ENCODE results near the gene ISCA2.

Gene ISCA2

GRCh38 chr14:74541225-74541624 is 47.7 kb downstream of the ISCA2 start:
- Histone ChIP-seq H3K4me3 (ENCODE audit: insufficient read depth, low read length, poor library complexity, severe bottlenecking) (no peak overlapping the region), H3K27ac (ENCODE audit: low read depth, low read length) (no peak overlapping the region), H3K9me2 (replicated peaks; ENCODE audit: insufficient read depth, low read length) (no peaks in the 10 kb centered on the region), H3K9me3 (ENCODE audit: insufficient read depth, low read length) (no peaks in the 10 kb centered on the region), H4K20me1 (ENCODE audit: low read depth, low read length) (no peaks in the 10 kb centered on the region), H3K27me3 (ENCODE audit: low read length) (no peaks in the 10 kb centered on the region), H3K79me2 (ENCODE audit: insufficient read depth, low read length) (no peaks in the 10 kb centered on the region), H3F3A (ENCODE audit: insufficient read depth) (no peaks in the 10 kb centered on the region), H3K36me3 (ENCODE audit: low read length) (no peaks in the 10 kb centered on the region), H3K9ac (ENCODE audit: low read length) (no peak overlapping the region), H2AFZ (ENCODE audit: low read depth, low read length, severe bottlenecking) (no peak overlapping the region), H3K4me2 (ENCODE audit: low read depth, low read length, poor library complexity, severe bottlenecking) (no peak overlapping the region)
- TF ChIP-seq CTCF (IDR thresholded peaks at IDR 0.05; ENCODE audit: insufficient read depth, low read length, poor library complexity, severe bottlenecking) (no peak), EZH2phosphoT487 (conservative IDR thresholded peaks at IDR 0.05; ENCODE audit: low read length) (no peak)

GRCh38 chr14:74542056-74542685 is 48.6 kb downstream of the ISCA2 start:
- Histone ChIP-seq H3K27me3 (ENCODE audit: low read length) (no peaks in the 10 kb centered on the region), H3F3A (ENCODE audit: insufficient read depth) (no peaks in the 10 kb centered on the region), H3K9me3 (ENCODE audit: insufficient read depth, low read length) (no peaks in the 10 kb centered on the region), H3K4me2 (ENCODE audit: low read depth, low read length, poor library complexity, severe bottlenecking) (no peak overlapping the region), H3K27ac (ENCODE audit: low read depth, low read length) (no peak overlapping the region), H3K79me2 (ENCODE audit: insufficient read depth, low read length) (no peaks in the 10 kb centered on the region), H2AFZ (ENCODE audit: low read depth, low read length, severe bottlenecking) (no peak overlapping the region), H3K9ac (ENCODE audit: low read length) (no peak overlapping the region), H3K36me3 (ENCODE audit: low read length) (no peaks in the 10 kb centered on the region), H3K9me2 (replicated peaks; ENCODE audit: insufficient read depth, low read length) (no peaks in the 10 kb centered on the region), H3K4me3 (ENCODE audit: insufficient read depth, low read length, poor library complexity, severe bottlenecking) (no peak overlapping the region), H4K20me1 (ENCODE audit: low read depth, low read length) (no peaks in the 10 kb centered on the region)
- TF ChIP-seq EZH2phosphoT487 (conservative IDR thresholded peaks at IDR 0.05; ENCODE audit: low read length) (no peak), CTCF (IDR thresholded peaks at IDR 0.05; ENCODE audit: insufficient read depth, low read length, poor library complexity, severe bottlenecking) (no peak)

GRCh38 chr14:74543771-74544438 is 50.3 kb downstream of the ISCA2 start:
- Histone ChIP-seq H3K9ac (ENCODE audit: low read length) (no peak overlapping the region), H3K9me2 (replicated peaks; ENCODE audit: insufficient read depth, low read length) (no peaks in the 10 kb centered on the region), H3K36me3 (ENCODE audit: low read length) (no peaks in the 10 kb centered on the region), H3K27ac (ENCODE audit: low read depth, low read length) (no peak overlapping the region), H3K27me3 (ENCODE audit: low read length) (no peaks in the 10 kb centered on the region), H3K79me2 (ENCODE audit: insufficient read depth, low read length) (no peaks in the 10 kb centered on the region), H4K20me1 (ENCODE audit: low read depth, low read length) (no peaks in the 10 kb centered on the region), H3K4me2 (ENCODE audit: low read depth, low read length, poor library complexity, severe bottlenecking) (no peak overlapping the region), H3F3A (ENCODE audit: insufficient read depth) (no peaks in the 10 kb centered on the region), H3K9me3 (ENCODE audit: insufficient read depth, low read length) (no peaks in the 10 kb centered on the region), H2AFZ (ENCODE audit: low read depth, low read length, severe bottlenecking) (no peak overlapping the region), H3K4me3 (ENCODE audit: insufficient read depth, low read length, poor library complexity, severe bottlenecking) (no peak overlapping the region)
- TF ChIP-seq EZH2phosphoT487 (conservative IDR thresholded peaks at IDR 0.05; ENCODE audit: low read length) (no peak), CTCF (IDR thresholded peaks at IDR 0.05; ENCODE audit: insufficient read depth, low read length, poor library complexity, severe bottlenecking) (no peak)
